Gastroesophageal sphincter (tissue), 3 donors: Measurements from ENCODE around the gene EDEM2.

ENCODE experiments used
- CTCF ChIP-seq, 4 experiments: fragments of 200-600 bp in 2 of 4; fragments of 450-650 bp in 2 of 4; sonication (generic) in 1 of 4; IDR thresholded peaks; one replicate each; pipeline ENCODE4 v1.5.1; 2017 to 2019; ENCODE audit warnings: antibody characterized with exemption in 4 of 4, mild to moderate bottlenecking in 2 of 4, moderate library complexity in 2 of 4
- EP300 ChIP-seq: sonication (generic); formaldehyde crosslinking; IDR thresholded peaks from one replicate; pipeline ENCODE4 v1.6.1; 2017; ENCODE audit warnings: antibody characterized with exemption, mild to moderate bottlenecking
- POLR2A ChIP-seq, 2 donors: fragments of 450-650 bp; IDR thresholded peaks; one replicate each; pipeline ENCODE4 v1.6.1; 2017; ENCODE audit warnings: antibody characterized with exemption in 2 of 2, mild to moderate bottlenecking in 2 of 2, moderate library complexity in 1 of 2
- POLR2AphosphoS5 ChIP-seq: sonication (generic); formaldehyde crosslinking; IDR thresholded peaks from one replicate; pipeline ENCODE4 v1.6.1; 2017; ENCODE audit warnings: antibody characterized with exemption

GRCh38 chr20:35196313-35196712 lies 49.2 kb upstream of the EDEM2 start:
- TF ChIP-seq CTCF (IDR thresholded peaks at IDR 0.05) (no peak), POLR2A (IDR thresholded peaks at IDR 0.05) (no peak), POLR2AphosphoS5 (no peak), EP300 (no peak)
